Central memory CD8-positive, alpha-beta T cell (primary cell): ENCODE measurements around the gene RBM28.

ENCODE experiments used
- ATAC-seq: fragments of 150-1000 bp; cut with Tn5 transposase; replicated peaks from 2 replicates; pipeline ENCODE4 v1.10.0; 2022; ENCODE audit warnings: mild to moderate bottlenecking, moderate FRiP score, moderate number of reproducible peaks; ENCODE audit not compliant: poor library complexity, severe bottlenecking; ENCODE audit errors: extremely low read depth
- DNase-seq, 2 donors: peaks; one replicate each; pipeline ENCODE4 v3.0.0; 2021; ENCODE audit warnings: low spot score in 2 of 2
- H3K27ac Mint-ChIP-seq: one replicate; pipeline ENCODE4 v1.8.0; 2022; ENCODE audit warnings: low read depth, mild to moderate bottlenecking, moderate library complexity, mixed read lengths
- H3K27me3 Mint-ChIP-seq: one replicate; pipeline ENCODE4 v1.8.0; 2022; ENCODE audit warnings: mixed read lengths
- H3K36me3 Mint-ChIP-seq: one replicate; pipeline ENCODE4 v1.8.0; 2022; ENCODE audit warnings: mild to moderate bottlenecking, moderate library complexity, mixed read lengths; ENCODE audit not compliant: insufficient read depth
- H3K4me1 Mint-ChIP-seq: one replicate; pipeline ENCODE4 v1.8.0; 2022; ENCODE audit warnings: mixed read lengths
- H3K4me3 Mint-ChIP-seq: one replicate; pipeline ENCODE4 v1.8.0; 2022; ENCODE audit warnings: mild to moderate bottlenecking, moderate library complexity, mixed read lengths
- H3K9me3 Mint-ChIP-seq: one replicate; pipeline ENCODE4 v1.8.0; 2022; ENCODE audit warnings: mixed read lengths

Gene RBM28

GRCh38 chr7:128363261-128363721 is 19.6 kb upstream of the RBM28 start:
- no peak for DNase-seq

DNA sequence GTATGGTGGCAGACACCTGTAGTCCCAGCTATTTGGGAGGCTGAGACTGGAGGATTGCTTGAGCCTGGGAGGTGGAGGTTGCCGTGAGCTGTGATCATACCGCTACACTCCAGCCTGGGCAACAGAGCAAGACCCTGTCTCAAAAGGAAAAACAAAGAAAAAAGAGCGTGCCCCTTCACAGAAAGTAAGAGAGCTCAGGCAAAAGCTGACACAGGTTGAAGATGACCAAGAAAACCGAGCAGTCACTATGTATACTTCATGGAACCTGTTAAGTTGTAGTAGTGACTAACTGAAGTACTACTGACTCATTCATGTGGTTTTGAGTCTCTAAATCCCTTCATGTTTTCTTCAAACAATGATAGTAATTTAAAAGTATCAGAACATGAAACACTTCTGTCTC is 19.0 kb upstream of the RBM28 start:
- Mint-ChIP-seq H3K4me3 (peak overlapping the region; percentile 92), H3K27me3 (peaks cover 63% of the 10 kb centered on the region), H3K4me1 (peaks cover 20% of the 10 kb centered on the region), H3K9me3 (no peaks in the 10 kb centered on the region), H3K36me3 (peaks cover 6% of the 10 kb centered on the region), H3K27ac (no peak overlapping the region)
- ATAC-seq (no peak), DNase-seq (no peak)

More at GRCh38 chr7:128363261-128363721, 19.6 kb upstream of the RBM28 start:
- peaks cover 64% of the 10 kb centered on the region for H3K27me3 Mint-ChIP-seq
- peaks cover 4% of the 10 kb centered on the region for H3K36me3 Mint-ChIP-seq
- ATAC-seq, result no peak
- no peak overlapping the region for H3K4me3 Mint-ChIP-seq
- no peaks in the 10 kb centered on the region for H3K9me3 Mint-ChIP-seq
- peaks cover 20% of the 10 kb centered on the region for H3K4me1 Mint-ChIP-seq
- no peak overlapping the region for H3K27ac Mint-ChIP-seq

DNA sequence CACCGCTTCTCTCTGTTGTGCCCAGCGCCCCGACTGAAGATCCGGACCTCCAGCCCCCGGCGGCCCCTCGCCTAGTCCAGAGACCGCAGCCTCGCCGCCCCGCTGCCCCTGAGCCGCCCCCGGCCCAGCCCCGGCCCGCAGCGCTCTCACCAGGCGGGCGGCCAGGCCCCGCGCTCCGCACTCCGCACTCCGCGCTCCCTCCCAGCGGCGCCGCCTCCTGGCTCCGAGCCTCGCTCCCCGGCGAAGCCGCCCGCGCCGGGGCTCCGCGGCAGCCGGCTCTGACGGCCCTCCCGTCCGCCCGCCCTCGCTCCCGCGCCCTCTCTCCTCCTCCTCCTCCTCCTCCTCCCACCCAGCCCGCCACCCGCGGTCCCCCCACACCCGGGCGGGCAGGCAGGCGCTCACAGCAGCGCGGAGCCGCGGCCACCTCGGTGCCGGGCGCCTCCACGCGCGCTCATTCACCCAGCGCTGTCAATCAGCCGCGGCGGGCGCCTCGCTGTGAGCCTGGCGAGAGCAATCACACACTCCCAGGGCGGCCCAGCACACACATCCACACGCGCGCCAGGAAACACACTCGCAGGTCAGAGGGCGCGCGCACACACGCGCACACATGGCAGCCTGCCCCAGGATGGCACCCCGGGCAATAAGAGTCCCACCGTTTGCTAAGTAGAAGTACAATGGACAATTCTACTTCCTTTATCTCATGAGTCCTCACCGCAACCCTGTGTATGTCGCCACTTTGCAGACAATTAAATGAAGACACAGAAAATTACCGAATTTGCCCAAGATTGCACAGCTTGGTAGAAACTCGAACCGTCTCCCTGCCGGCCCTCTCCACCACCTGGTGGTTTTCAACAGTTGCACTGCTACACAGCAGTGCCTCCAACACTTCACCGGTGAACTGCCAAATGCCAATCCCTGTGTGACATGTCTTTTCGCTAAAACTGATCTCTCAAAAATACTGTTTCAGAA is 18.0 kb upstream of the RBM28 start, which contains the start of gene PRRT4:
TSS of gene PRRT4 (minus strand) at position 280 of the 969 bp plus-strand sequence.
- no peaks in the 10 kb centered on the region for H3K9me3 Mint-ChIP-seq
- peaks cover 20% of the 10 kb centered on the region for H3K4me1 Mint-ChIP-seq
- no peak for DNase-seq
- peaks cover 6% of the 10 kb centered on the region for H3K36me3 Mint-ChIP-seq
- peak; percentile 75 for ATAC-seq
- H3K4me3 Mint-ChIP-seq, result peak within 1 kb of the TSS; percentile 92
- H3K27me3 Mint-ChIP-seq, result peaks cover 53% of the 10 kb centered on the region
- no peak within 1 kb of the TSS for H3K27ac Mint-ChIP-seq

GRCh38 chr7:128360359-128360678 is 16.6 kb upstream of the RBM28 start:
- Mint-ChIP-seq H3K4me3 (no peak overlapping the region), H3K27ac (no peak overlapping the region), H3K9me3 (no peaks in the 10 kb centered on the region), H3K4me1 (peaks cover 20% of the 10 kb centered on the region), H3K27me3 (peaks cover 40% of the 10 kb centered on the region), H3K36me3 (peaks cover 6% of the 10 kb centered on the region)
- ATAC-seq (no peak), DNase-seq (no peak)

GRCh38 chr7:128359939-128360338 is 16.2 kb upstream of the RBM28 start:
- DNase-seq, result no peak
- H3K27me3 Mint-ChIP-seq, result peaks cover 36% of the 10 kb centered on the region
- H3K4me1 Mint-ChIP-seq, result peaks cover 20% of the 10 kb centered on the region
- no peak for ATAC-seq
- no peak overlapping the region for H3K27ac Mint-ChIP-seq
- H3K36me3 Mint-ChIP-seq, result peaks cover 6% of the 10 kb centered on the region
- no peaks in the 10 kb centered on the region for H3K9me3 Mint-ChIP-seq
- H3K4me3 Mint-ChIP-seq, result peak overlapping the region; percentile 29

GRCh38 chr7:128359336-128359735 is 15.6 kb upstream of the RBM28 start:
- peaks cover 30% of the 10 kb centered on the region for H3K27me3 Mint-ChIP-seq
- H3K4me3 Mint-ChIP-seq, result peak overlapping the region; percentile 29
- ATAC-seq (no peak), DNase-seq (no peak)
- peaks cover 20% of the 10 kb centered on the region for H3K4me1 Mint-ChIP-seq
- no peak overlapping the region for H3K27ac Mint-ChIP-seq
- no peaks in the 10 kb centered on the region for H3K9me3 Mint-ChIP-seq
- peaks cover 6% of the 10 kb centered on the region for H3K36me3 Mint-ChIP-seq

DNA sequence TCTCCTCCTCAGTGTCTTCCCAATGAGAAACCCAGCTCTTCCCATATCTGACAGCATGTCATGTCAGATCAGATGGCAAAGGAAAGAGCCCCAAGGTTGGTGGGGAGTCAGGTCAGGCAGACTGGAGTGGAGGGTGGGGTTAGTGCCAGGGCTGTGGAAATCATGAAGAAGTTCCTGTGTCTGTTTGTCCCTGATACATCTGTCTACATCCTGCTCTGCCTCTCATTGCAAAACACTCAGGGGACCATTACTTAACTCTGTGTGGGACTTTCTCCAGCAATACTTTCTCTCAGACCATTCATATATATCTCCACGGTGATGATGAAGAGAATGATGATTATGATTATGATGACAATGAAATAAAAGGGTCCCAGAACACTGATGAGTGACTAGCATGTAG is 14.5 kb upstream of the RBM28 start:
- Mint-ChIP-seq H3K27me3 (peaks cover 30% of the 10 kb centered on the region), H3K27ac (no peak overlapping the region), H3K4me3 (no peak overlapping the region), H3K36me3 (peaks cover 6% of the 10 kb centered on the region), H3K9me3 (no peaks in the 10 kb centered on the region), H3K4me1 (peaks cover 20% of the 10 kb centered on the region)
- ATAC-seq (no peak), DNase-seq (no peak)

- Mint-ChIP-seq H3K9me3 (no peaks in the 10 kb centered on the region), H3K4me1 (peaks cover 15% of the 10 kb centered on the region), H3K4me3 (no peak overlapping the region), H3K27me3 (peaks cover 28% of the 10 kb centered on the region), H3K36me3 (peaks cover 6% of the 10 kb centered on the region), H3K27ac (no peak overlapping the region)
- DNase-seq, result no peak
- ATAC-seq, result no peak
These were observed 13.5 kb upstream of the RBM28 start for GRCh38 chr7:128357217-128357613.

- Mint-ChIP-seq H3K4me3 (no peak overlapping the region), H3K27ac (no peak overlapping the region), H3K27me3 (peaks cover 23% of the 10 kb centered on the region), H3K36me3 (peaks cover 2% of the 10 kb centered on the region), H3K4me1 (peaks cover 9% of the 10 kb centered on the region), H3K9me3 (no peaks in the 10 kb centered on the region)
- no peak for DNase-seq
- no peak for ATAC-seq
These were observed 13.0 kb upstream of the RBM28 start for GRCh38 chr7:128356546-128357216.

- Mint-ChIP-seq H3K4me3 (no peak overlapping the region), H3K9me3 (no peaks in the 10 kb centered on the region), H3K36me3 (peaks cover 2% of the 10 kb centered on the region), H3K4me1 (no peaks in the 10 kb centered on the region), H3K27ac (no peak overlapping the region), H3K27me3 (peaks cover 41% of the 10 kb centered on the region)
- DNase-seq (no peak), ATAC-seq (no peak)
These were observed 9.9 kb upstream of the RBM28 start for GRCh38 chr7:128353610-128354009.

GRCh38 chr7:128353189-128353588 is 9.5 kb upstream of the RBM28 start:
- no peaks in the 10 kb centered on the region for H3K4me1 Mint-ChIP-seq
- peaks cover 46% of the 10 kb centered on the region for H3K27me3 Mint-ChIP-seq
- no peaks in the 10 kb centered on the region for H3K9me3 Mint-ChIP-seq
- H3K27ac Mint-ChIP-seq, result no peak overlapping the region
- DNase-seq (no peak), ATAC-seq (no peak)
- peaks cover under 1% of the 10 kb centered on the region for H3K36me3 Mint-ChIP-seq
- H3K4me3 Mint-ChIP-seq, result peak overlapping the region; percentile 55

DNA sequence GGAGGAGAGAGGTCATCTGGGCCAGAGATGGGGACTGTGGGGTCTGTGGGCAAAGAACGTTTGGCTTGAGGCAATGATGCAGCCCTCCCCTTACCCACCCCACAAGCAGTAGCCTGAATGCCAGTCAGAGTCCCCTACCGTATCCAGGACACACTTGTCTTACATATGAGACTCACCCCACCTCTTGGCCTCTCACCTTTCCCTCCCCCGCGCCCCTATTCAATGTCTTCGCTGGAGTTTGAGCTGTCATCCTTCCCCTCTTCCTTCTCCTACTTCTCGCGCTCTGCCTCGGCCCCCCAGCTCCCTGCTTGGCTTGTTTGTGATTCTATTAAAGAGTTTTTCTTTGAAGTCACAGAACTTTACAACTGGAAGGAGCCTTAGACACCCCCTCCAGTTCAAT is 8.9 kb upstream of the RBM28 start:
- Mint-ChIP-seq H3K4me1 (no peaks in the 10 kb centered on the region), H3K27ac (no peak overlapping the region), H3K4me3 (peak overlapping the region; percentile 55), H3K36me3 (no peaks in the 10 kb centered on the region), H3K27me3 (peaks cover 51% of the 10 kb centered on the region), H3K9me3 (no peaks in the 10 kb centered on the region)
- ATAC-seq (no peak), DNase-seq (no peak)

GRCh38 chr7:128352153-128352537 is 8.4 kb upstream of the RBM28 start:
- no peaks in the 10 kb centered on the region for H3K9me3 Mint-ChIP-seq
- H3K27ac Mint-ChIP-seq, result no peak overlapping the region
- no peak for ATAC-seq
- no peaks in the 10 kb centered on the region for H3K36me3 Mint-ChIP-seq
- H3K4me1 Mint-ChIP-seq, result no peaks in the 10 kb centered on the region
- no peak for DNase-seq
- peaks cover 56% of the 10 kb centered on the region for H3K27me3 Mint-ChIP-seq
- H3K4me3 Mint-ChIP-seq, result no peak overlapping the region
